ENCODE measurements around the gene LRRC52. TPM values are rescaled to one million over a fixed set of nuclear protein-coding genes. Genes with fewer than 3 reads are reported as not detected.

Gene LRRC52
- total RNA-seq: not detected in 2 replicates
- total RNA-seq (2013): not detected
- not detected in 2 replicates for polyA plus RNA-seq
- polyA minus RNA-seq: not detected in 2 replicates

DNA sequence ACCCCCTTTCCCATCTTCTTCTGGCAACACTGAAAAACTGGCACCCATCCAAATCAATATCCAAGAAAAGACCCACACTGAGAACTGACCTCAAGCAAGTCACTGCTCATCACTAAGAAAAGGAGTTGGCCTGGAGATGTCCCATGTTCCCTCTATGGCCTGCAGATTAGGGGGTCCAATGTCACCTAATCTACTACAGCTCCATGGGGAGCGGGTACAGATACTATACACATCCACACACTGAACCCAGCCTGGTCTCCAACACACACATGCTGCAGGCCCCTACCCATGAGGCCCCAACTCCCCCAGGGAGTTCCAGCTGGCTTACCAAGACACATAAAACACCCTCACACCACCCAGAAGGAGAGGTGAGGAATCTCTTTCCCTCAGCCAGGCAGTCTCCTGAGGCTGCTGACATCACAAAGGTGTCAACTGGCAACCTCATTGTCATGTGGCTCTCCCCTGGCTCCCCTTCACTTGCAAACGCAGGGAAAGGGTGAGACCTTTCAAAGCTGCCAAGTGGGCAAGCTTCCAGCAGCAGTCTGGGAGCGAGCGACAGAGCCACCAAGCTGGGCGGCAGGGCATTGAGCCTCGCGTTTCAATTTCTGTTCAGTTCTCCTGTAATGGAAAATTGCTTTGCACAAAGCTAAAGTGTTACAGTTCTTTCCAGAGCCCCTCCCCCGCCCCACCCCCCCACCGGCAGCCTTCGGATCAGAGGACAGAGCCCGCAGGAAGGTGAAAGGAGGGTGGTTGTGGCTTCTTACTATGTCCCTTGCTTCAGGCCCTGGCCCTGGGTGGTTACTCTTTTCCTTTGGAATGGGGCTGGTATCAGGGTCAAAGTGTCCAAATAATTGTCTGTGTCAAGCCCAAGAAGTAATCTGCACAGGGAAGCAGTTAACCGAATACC, at the start of gene LRRC52:
TSS of gene LRRC52 (plus strand) at position 469 of the 907 bp plus-strand sequence. CDS start at position 766, 297 bp downstream.
- H3K9me3 ChIP-seq (ENCODE audit: control extremely low read depth in 1 of 3, control insufficient read depth in 2 of 3, insufficient read depth in 1 of 3, low read length in 2 of 3): no peaks in the 10 kb centered on the region
- WGBS (ENCODE audit: insufficient coverage): 39% methylated on average over 8 of the region's 12 CpGs
- ATAC-seq (ENCODE audit: low read depth): no peak
- Mint-ChIP-seq H3K4me3 (no peak within 1 kb of the TSS), H3K9me3 (ENCODE audit: insufficient read depth) (no peaks in the 10 kb centered on the region), H3K27me3 (peaks cover 49% of the 10 kb centered on the region), H3K27ac (no peak within 1 kb of the TSS), H3K4me1 (no peaks in the 10 kb centered on the region)
- peaks cover 0 to 15% (median 4%) of the 10 kb centered on the region in 4 experiments for H3K27me3 ChIP-seq (replicated peaks in 1 of 4; ENCODE audit: control extremely low read depth in 1 of 4, control insufficient read depth in 3 of 4, insufficient read depth in 4 of 4, low read length in 3 of 4)
- POLR2A ChIA-PET: no interaction called here
- no peak within 1 kb of the TSS for H3K4me3 ChIP-seq (ENCODE audit: control extremely low read depth in 1 of 5, extremely low read depth in 1 of 5, insufficient read depth in 1 of 5, low read depth in 2 of 5, low read length in 4 of 5)
- no peaks in the 10 kb centered on the region for H3K4me1 ChIP-seq (ENCODE audit: control insufficient read depth in 2 of 2, insufficient read depth in 2 of 2, low read length in 2 of 2)
- DNase-seq: no peak
- CTCF ChIA-PET: no interaction called here
- no peaks in the 10 kb centered on the region for H3K79me2 ChIP-seq (ENCODE audit: control insufficient read depth, insufficient read depth, low read length)
- H2AFZ ChIP-seq (ENCODE audit: insufficient read depth, low read depth, low read length, poor library complexity, severe bottlenecking): no peak within 1 kb of the TSS
- no peak within 1 kb of the TSS for H3K27ac ChIP-seq (ENCODE audit: low read length in 2 of 2)
- H3K4me2 ChIP-seq (replicated peaks; ENCODE audit: low read depth, low read length, poor library complexity, severe bottlenecking): no peak within 1 kb of the TSS
- H4K20me1 ChIP-seq (ENCODE audit: control insufficient read depth, insufficient read depth, low read length, poor library complexity, severe bottlenecking): no peaks in the 10 kb centered on the region
- no peak within 1 kb of the TSS for H3K9ac ChIP-seq (ENCODE audit: low read length)
- TF ChIP-seq, protein P1, sequence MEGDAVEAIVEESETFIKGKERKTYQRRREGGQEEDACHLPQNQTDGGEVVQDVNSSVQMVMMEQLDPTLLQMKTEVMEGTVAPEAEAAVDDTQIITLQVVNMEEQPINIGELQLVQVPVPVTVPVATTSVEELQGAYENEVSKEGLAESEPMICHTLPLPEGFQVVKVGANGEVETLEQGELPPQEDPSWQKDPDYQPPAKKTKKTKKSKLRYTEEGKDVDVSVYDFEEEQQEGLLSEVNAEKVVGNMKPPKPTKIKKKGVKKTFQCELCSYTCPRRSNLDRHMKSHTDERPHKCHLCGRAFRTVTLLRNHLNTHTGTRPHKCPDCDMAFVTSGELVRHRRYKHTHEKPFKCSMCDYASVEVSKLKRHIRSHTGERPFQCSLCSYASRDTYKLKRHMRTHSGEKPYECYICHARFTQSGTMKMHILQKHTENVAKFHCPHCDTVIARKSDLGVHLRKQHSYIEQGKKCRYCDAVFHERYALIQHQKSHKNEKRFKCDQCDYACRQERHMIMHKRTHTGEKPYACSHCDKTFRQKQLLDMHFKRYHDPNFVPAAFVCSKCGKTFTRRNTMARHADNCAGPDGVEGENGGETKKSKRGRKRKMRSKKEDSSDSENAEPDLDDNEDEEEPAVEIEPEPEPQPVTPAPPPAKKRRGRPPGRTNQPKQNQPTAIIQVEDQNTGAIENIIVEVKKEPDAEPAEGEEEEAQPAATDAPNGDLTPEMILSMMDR (IDR thresholded peaks at IDR 0.05): no peak
- intact Hi-C loops (cut with micrococcal nuclease): no loop called here
- H3K36me3 ChIP-seq (replicated peaks in 1 of 2; ENCODE audit: control extremely low read depth in 1 of 2, control insufficient read depth in 1 of 2, extremely low read depth in 1 of 2, insufficient read depth in 2 of 2, low read length in 1 of 2): no peaks in the 10 kb centered on the region

- H3K27me3 ChIP-seq (replicated peaks in 1 of 4; ENCODE audit: control extremely low read depth in 1 of 4, control insufficient read depth in 3 of 4, insufficient read depth in 4 of 4, low read length in 3 of 4): no peaks in the 10 kb centered on the region
- no peaks in the 10 kb centered on the region for H3K9me3 ChIP-seq (ENCODE audit: control extremely low read depth in 1 of 3, control insufficient read depth in 2 of 3, insufficient read depth in 1 of 3, low read length in 2 of 3)
- ChIA-PET CTCF (no interaction called here), POLR2A (no interaction called here)
- no peak overlapping the region for H3K27ac ChIP-seq (ENCODE audit: low read length in 2 of 2)
- H2AFZ ChIP-seq (ENCODE audit: insufficient read depth, low read depth, low read length, poor library complexity, severe bottlenecking): no peak overlapping the region
- Mint-ChIP-seq H3K27me3 (peaks cover 20% of the 10 kb centered on the region), H3K4me1 (no peaks in the 10 kb centered on the region), H3K27ac (no peak overlapping the region), H3K4me3 (no peak overlapping the region), H3K9me3 (ENCODE audit: insufficient read depth) (no peaks in the 10 kb centered on the region)
- WGBS (ENCODE audit: insufficient coverage): 70% methylated on average over 3 of the region's 5 CpGs
- H4K20me1 ChIP-seq (ENCODE audit: control insufficient read depth, insufficient read depth, low read length, poor library complexity, severe bottlenecking): no peaks in the 10 kb centered on the region
- no peak overlapping the region for H3K4me3 ChIP-seq (ENCODE audit: control extremely low read depth in 1 of 5, extremely low read depth in 1 of 5, insufficient read depth in 1 of 5, low read depth in 2 of 5, low read length in 4 of 5)
- DNase-seq (no peak), ATAC-seq (ENCODE audit: low read depth) (no peak)
- TF ChIP-seq, protein P1 (IDR thresholded peaks at IDR 0.05): no peak
- TF ChIP-seq EZH2 (IDR thresholded peaks at IDR 0.05; ENCODE audit: borderline replicate concordance, insufficient read depth, low read depth, low read length, poor library complexity, severe bottlenecking): no peak
- H3K4me1 ChIP-seq (ENCODE audit: control insufficient read depth in 2 of 2, insufficient read depth in 2 of 2, low read length in 2 of 2): no peaks in the 10 kb centered on the region
- H3K4me2 ChIP-seq (replicated peaks; ENCODE audit: low read depth, low read length, poor library complexity, severe bottlenecking): no peak overlapping the region
- no peaks in the 10 kb centered on the region for H3K36me3 ChIP-seq (replicated peaks in 1 of 2; ENCODE audit: control extremely low read depth in 1 of 2, control insufficient read depth in 1 of 2, extremely low read depth in 1 of 2, insufficient read depth in 2 of 2, low read length in 1 of 2)
- no peak overlapping the region for H3K9ac ChIP-seq (ENCODE audit: low read length)
- intact Hi-C loops (cut with micrococcal nuclease): no loop called here
- no peaks in the 10 kb centered on the region for H3K79me2 ChIP-seq (ENCODE audit: control insufficient read depth, insufficient read depth, low read length)
Measured at GRCh38 chr1:165494949-165495857, 48.6 kb upstream of the LRRC52 start.

All from B cell (primary cell).